Measurements from ENCODE around the gene GDPD2.
A peak's percentile ranks its signal among the peaks of the same experiment; 100 is the strongest.

GDPD2 gene

GRCh38 chrX:70468709-70469108 is 45.6 kb downstream of the GDPD2 start:
- TF ChIP-seq, protein P1, sequence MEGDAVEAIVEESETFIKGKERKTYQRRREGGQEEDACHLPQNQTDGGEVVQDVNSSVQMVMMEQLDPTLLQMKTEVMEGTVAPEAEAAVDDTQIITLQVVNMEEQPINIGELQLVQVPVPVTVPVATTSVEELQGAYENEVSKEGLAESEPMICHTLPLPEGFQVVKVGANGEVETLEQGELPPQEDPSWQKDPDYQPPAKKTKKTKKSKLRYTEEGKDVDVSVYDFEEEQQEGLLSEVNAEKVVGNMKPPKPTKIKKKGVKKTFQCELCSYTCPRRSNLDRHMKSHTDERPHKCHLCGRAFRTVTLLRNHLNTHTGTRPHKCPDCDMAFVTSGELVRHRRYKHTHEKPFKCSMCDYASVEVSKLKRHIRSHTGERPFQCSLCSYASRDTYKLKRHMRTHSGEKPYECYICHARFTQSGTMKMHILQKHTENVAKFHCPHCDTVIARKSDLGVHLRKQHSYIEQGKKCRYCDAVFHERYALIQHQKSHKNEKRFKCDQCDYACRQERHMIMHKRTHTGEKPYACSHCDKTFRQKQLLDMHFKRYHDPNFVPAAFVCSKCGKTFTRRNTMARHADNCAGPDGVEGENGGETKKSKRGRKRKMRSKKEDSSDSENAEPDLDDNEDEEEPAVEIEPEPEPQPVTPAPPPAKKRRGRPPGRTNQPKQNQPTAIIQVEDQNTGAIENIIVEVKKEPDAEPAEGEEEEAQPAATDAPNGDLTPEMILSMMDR (conservative IDR thresholded peaks at IDR 0.05; ENCODE audit: low read depth) = no peak
- H3K27ac ChIP-seq = no peak overlapping the region
- ChIA-PET POLR2A (ENCODE audit: low non-redundant PET) (no interaction called here), CTCF (no interaction called here)
- no peak for DNase-seq (ENCODE audit: low spot score)

- TF ChIP-seq, protein P1 (conservative IDR thresholded peaks at IDR 0.05; ENCODE audit: low read depth) = no peak
- no peak overlapping the region for H3K27ac ChIP-seq
- POLR2A ChIA-PET (ENCODE audit: low non-redundant PET) = no interaction called here
- no peak for DNase-seq (ENCODE audit: low spot score)
- CTCF ChIA-PET = no interaction called here
Observed at GRCh38 chrX:70470850-70471289, 47.8 kb downstream of the GDPD2 start.

DNA sequence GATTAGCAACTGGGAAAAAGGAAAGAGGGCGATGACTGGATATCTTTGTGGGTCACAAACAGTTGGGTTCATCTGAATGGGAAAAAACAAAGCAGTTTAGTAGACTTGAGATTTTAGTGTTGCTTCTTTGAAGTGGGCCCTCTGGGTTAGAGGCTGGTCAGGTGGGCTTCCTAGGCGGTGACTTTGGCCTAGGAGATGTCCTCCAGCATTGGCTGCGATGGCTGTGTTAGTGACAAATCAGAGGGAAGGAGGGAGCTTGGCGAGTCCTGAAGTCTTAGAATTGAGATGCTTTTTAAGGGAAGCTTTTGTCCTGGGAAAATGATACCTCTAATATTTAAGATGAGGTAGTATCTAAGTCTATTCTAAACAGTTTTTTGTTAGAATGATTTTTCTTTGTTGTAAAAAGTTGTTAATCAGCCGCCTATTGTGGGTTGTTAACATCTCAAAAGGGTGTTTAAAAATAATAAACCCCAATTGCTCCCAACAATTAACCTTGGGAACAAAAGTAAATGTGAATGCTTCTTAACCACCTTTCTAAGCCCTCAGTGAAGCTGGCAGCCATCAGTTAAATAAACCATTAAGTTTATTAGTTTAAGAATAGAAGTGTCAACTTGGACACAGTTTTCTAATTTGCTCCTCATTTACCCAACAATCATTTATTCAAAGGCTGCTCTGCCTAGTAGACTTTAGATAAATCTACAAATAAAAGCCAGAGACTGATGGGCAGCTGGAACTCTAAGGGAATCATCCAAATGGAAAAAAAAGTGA is 53.2 kb downstream of the GDPD2 start:
- TF ChIP-seq, protein P1 (conservative IDR thresholded peaks at IDR 0.05; ENCODE audit: low read depth) = no peak
- ChIA-PET CTCF (no interaction called here), POLR2A (ENCODE audit: low non-redundant PET) (no interaction called here)
- H3K27ac ChIP-seq = no peak overlapping the region
- DNase-seq (ENCODE audit: low spot score) = no peak

GRCh38 chrX:70476934-70477733 is 54.0 kb downstream of the GDPD2 start:
- peak; percentile 53 for DNase-seq (ENCODE audit: low spot score)
- ChIA-PET POLR2A (ENCODE audit: low non-redundant PET) (no interaction called here), CTCF (no interaction called here)
- H3K27ac ChIP-seq = peak overlapping the region; percentile 58
- TF ChIP-seq, protein P1 (conservative IDR thresholded peaks at IDR 0.05; ENCODE audit: low read depth) = no peak

DNA sequence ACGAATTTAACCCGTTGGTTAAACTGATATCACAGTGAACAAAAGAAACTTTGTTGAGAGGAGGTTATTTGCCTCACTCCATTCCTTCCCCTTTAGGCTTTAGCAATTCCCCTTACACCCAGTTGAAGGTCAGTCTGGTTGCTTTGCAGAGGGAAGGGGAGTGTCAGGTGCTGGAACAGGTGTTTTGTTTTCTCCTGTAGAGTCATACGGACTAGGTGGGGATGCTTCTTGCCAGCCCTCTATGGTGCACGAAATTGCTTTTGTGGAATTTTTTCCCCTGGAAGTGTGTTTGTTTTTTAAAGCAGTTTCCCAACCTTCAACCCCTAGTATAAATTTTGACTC is 54.6 kb downstream of the GDPD2 start:
- DNase-seq (ENCODE audit: low spot score) = no peak
- no peak overlapping the region for H3K27ac ChIP-seq
- TF ChIP-seq, protein P1 (conservative IDR thresholded peaks at IDR 0.05; ENCODE audit: low read depth) = no peak
- POLR2A ChIA-PET (ENCODE audit: low non-redundant PET) = no interaction called here
- CTCF ChIA-PET = no interaction called here

GRCh38 chrX:70478526-70479245 is 55.6 kb downstream of the GDPD2 start:
- H3K27ac ChIP-seq = no peak overlapping the region; the same call in 1 of the 2 replicates
- TF ChIP-seq, protein P1 (conservative IDR thresholded peaks at IDR 0.05; ENCODE audit: low read depth) = no peak
- ChIA-PET CTCF (interaction anchor here (0.6 kb wide), 1 partner anchor 47 kb away, joined by 4 read pairs; no protein-coding TSS in a partner anchor), POLR2A (ENCODE audit: low non-redundant PET) (no interaction called here)
- no peak for DNase-seq (ENCODE audit: low spot score)
